ENCODE measurements around the gene ANKRD9.

- TF ChIP-seq CTCF (IDR thresholded peaks at IDR 0.05) (no peak), POLR2AphosphoS5 (IDR thresholded peaks at IDR 0.05) (no peak), POLR2A (IDR thresholded peaks at IDR 0.05) (no peak), EP300 (IDR thresholded peaks at IDR 0.05) (no peak)
These were observed 36.8 kb downstream of the ANKRD9 start for GRCh38 chr14:102472791-102473150.

All from stomach (tissue), 4 donors.